ENCODE measurements around the gene COX4I1. TPM values are rescaled to one million over a fixed set of nuclear protein-coding genes. Genes with fewer than 3 reads are reported as not detected.

Gene COX4I1
- total RNA-seq, 1 experiment from 2014 or later: 554 TPM

DNA sequence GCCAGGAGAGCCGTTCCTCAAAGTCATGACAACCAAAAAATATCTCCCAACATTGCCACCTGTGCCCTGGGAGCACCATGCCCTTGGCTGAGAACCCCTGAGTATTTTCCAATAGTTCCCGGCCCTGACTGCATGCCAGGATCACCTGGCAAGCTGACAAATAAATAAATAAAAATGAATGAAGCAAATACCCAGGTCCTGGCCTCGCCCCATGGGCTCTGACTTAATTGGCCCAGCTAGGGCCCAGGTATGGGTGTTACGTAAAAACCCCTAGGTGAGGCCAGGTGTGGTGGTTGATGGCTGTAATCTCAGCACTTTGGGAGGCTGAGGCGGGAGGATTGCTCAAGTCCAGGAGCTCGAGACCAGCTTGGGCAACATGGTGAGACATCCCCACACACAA, 45.9 kb upstream of the COX4I1 start:
- intact Hi-C loops (cut with micrococcal nuclease; ENCODE audit: unreplicated experiment): no loop called here
- no TSS peak for BruUV-seq (replicated peaks)

DNA sequence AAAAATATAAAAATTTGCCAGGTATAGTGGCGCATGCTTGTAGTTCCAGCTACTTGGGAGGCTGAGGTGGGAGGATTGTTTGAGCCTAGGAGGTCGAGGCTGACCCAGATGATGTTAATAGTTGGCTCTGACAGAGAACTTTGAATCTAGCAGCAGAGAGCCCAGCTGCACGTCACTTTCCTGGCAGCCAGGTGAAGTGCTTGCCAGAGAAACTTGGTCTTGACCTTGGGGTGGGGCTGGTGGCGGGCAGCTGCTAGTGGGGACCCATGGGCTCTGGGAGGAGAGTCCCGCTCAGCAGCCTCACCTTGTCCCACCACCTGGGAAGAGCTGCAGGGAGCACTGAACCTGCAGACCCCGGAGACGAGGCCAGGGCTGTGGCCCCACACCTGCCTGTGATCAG, 45.5 kb upstream of the COX4I1 start:
- TF ChIP-seq, protein P1, sequence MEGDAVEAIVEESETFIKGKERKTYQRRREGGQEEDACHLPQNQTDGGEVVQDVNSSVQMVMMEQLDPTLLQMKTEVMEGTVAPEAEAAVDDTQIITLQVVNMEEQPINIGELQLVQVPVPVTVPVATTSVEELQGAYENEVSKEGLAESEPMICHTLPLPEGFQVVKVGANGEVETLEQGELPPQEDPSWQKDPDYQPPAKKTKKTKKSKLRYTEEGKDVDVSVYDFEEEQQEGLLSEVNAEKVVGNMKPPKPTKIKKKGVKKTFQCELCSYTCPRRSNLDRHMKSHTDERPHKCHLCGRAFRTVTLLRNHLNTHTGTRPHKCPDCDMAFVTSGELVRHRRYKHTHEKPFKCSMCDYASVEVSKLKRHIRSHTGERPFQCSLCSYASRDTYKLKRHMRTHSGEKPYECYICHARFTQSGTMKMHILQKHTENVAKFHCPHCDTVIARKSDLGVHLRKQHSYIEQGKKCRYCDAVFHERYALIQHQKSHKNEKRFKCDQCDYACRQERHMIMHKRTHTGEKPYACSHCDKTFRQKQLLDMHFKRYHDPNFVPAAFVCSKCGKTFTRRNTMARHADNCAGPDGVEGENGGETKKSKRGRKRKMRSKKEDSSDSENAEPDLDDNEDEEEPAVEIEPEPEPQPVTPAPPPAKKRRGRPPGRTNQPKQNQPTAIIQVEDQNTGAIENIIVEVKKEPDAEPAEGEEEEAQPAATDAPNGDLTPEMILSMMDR (conservative IDR thresholded peaks at IDR 0.05; ENCODE audit: low read depth, low read length): no peak
- no peak for TF ChIP-seq EZH2 (IDR thresholded peaks at IDR 0.05; ENCODE audit: borderline replicate concordance, low read depth, low read length, poor library complexity, severe bottlenecking)
- Histone ChIP-seq H3K4me1 (ENCODE audit: insufficient read depth, low read length, poor library complexity, severe bottlenecking) (peaks cover 56% of the 10 kb centered on the region), H3K9me3 (ENCODE audit: low read depth, low read length, poor library complexity, severe bottlenecking) (no peaks in the 10 kb centered on the region), H3K36me3 (ENCODE audit: insufficient read depth, low read length, poor library complexity, severe bottlenecking) (no peaks in the 10 kb centered on the region), H3K27me3 (replicated peaks; ENCODE audit: insufficient read depth, low read depth, low read length, poor library complexity) (no peaks in the 10 kb centered on the region), H3K4me3 (ENCODE audit: low read depth, low read length, poor library complexity, severe bottlenecking) (no peak overlapping the region), H3K27ac (ENCODE audit: low read depth, low read length, poor library complexity, severe bottlenecking) (no peak overlapping the region)
- DNase-seq (ENCODE audit: low spot score): no peak
- CTCF ChIA-PET: interaction anchor here (0.6 kb wide), 1 partner anchor 137 kb away, joined by 4 read pairs; no protein-coding TSS in a partner anchor
- intact Hi-C loops (cut with micrococcal nuclease; ENCODE audit: unreplicated experiment): no loop called here
- BruUV-seq (replicated peaks): no TSS peak
- POLR2A ChIA-PET (ENCODE audit: low non-redundant PET): interaction anchor here (0.6 to 0.7 kb wide), 2 partner anchors 28 to 395 kb away, joined by 3 to 6 read pairs; no protein-coding TSS in a partner anchor

More for the DNA sequence above, 45.9 kb upstream of the COX4I1 start:
- CTCF ChIA-PET: no interaction called here
- Histone ChIP-seq H3K4me3 (ENCODE audit: low read depth, low read length, poor library complexity, severe bottlenecking) (no peak overlapping the region), H3K9me3 (ENCODE audit: low read depth, low read length, poor library complexity, severe bottlenecking) (no peaks in the 10 kb centered on the region), H3K27me3 (replicated peaks; ENCODE audit: insufficient read depth, low read depth, low read length, poor library complexity) (no peaks in the 10 kb centered on the region), H3K4me1 (ENCODE audit: insufficient read depth, low read length, poor library complexity, severe bottlenecking) (peaks cover 56% of the 10 kb centered on the region), H3K36me3 (ENCODE audit: insufficient read depth, low read length, poor library complexity, severe bottlenecking) (no peaks in the 10 kb centered on the region), H3K27ac (ENCODE audit: low read depth, low read length, poor library complexity, severe bottlenecking) (no peak overlapping the region)
- POLR2A ChIA-PET (ENCODE audit: low non-redundant PET): no interaction called here
- DNase-seq (ENCODE audit: low spot score): no peak
- TF ChIP-seq EZH2 (IDR thresholded peaks at IDR 0.05; ENCODE audit: borderline replicate concordance, low read depth, low read length, poor library complexity, severe bottlenecking): no peak
- TF ChIP-seq, protein P1 (conservative IDR thresholded peaks at IDR 0.05; ENCODE audit: low read depth, low read length): no peak

GRCh38 chr16:85754413-85754812, 45.1 kb upstream of the COX4I1 start:
- peak; percentile 95 for DNase-seq (ENCODE audit: low spot score)
- ChIA-PET POLR2A (ENCODE audit: low non-redundant PET) (interaction anchor here (0.6 to 0.7 kb wide), 2 partner anchors 29 to 395 kb away, joined by 3 to 6 read pairs; no protein-coding TSS in a partner anchor), CTCF (interaction anchor here (0.6 kb wide), 1 partner anchor 138 kb away, joined by 4 read pairs; no protein-coding TSS in a partner anchor)
- Histone ChIP-seq H3K4me3 (ENCODE audit: low read depth, low read length, poor library complexity, severe bottlenecking) (no peak overlapping the region), H3K9me3 (ENCODE audit: low read depth, low read length, poor library complexity, severe bottlenecking) (no peaks in the 10 kb centered on the region), H3K4me1 (ENCODE audit: insufficient read depth, low read length, poor library complexity, severe bottlenecking) (peaks cover 56% of the 10 kb centered on the region), H3K36me3 (ENCODE audit: insufficient read depth, low read length, poor library complexity, severe bottlenecking) (no peaks in the 10 kb centered on the region), H3K27ac (ENCODE audit: low read depth, low read length, poor library complexity, severe bottlenecking) (peak overlapping the region; percentile 19), H3K27me3 (replicated peaks; ENCODE audit: insufficient read depth, low read depth, low read length, poor library complexity) (no peaks in the 10 kb centered on the region)
- TF ChIP-seq, protein P1 (conservative IDR thresholded peaks at IDR 0.05; ENCODE audit: low read depth, low read length): no peak
- no peak for TF ChIP-seq EZH2 (IDR thresholded peaks at IDR 0.05; ENCODE audit: borderline replicate concordance, low read depth, low read length, poor library complexity, severe bottlenecking)
- intact Hi-C loops (cut with micrococcal nuclease; ENCODE audit: unreplicated experiment): no loop called here
- no TSS peak for BruUV-seq (replicated peaks)

Measured in A673 (cell line).